Measurements from ENCODE around the gene RPGRIP1L.
"Not testable (repeated sequence)": the region's sequence is repeated elsewhere in the genome, so short reads cannot be mapped to it uniquely, and the experiment has no call there.

Gene RPGRIP1L

GRCh38 chr16:53711390-53711789 lies 7.7 kb upstream of the RPGRIP1L start:
- no peaks in the 10 kb centered on the region for H3K27me3 ChIP-seq (replicated peaks; ENCODE audit: control insufficient read depth, insufficient read depth, low read length)
- H3K36me3 ChIP-seq (ENCODE audit: control insufficient read depth, insufficient read depth, low read length, severe bottlenecking): no peaks in the 10 kb centered on the region
- DNase-seq (ENCODE audit: low read depth): no peak
- no peaks in the 10 kb centered on the region for H3K9me3 ChIP-seq (ENCODE audit: control insufficient read depth, low read length)
- H3K4me3 ChIP-seq (ENCODE audit: low read length): no peak overlapping the region
- no peak overlapping the region for H3K9ac ChIP-seq (ENCODE audit: low read length)
- peaks cover 59% of the 10 kb centered on the region for H3K4me1 ChIP-seq (ENCODE audit: control insufficient read depth, insufficient read depth, low read length)

GRCh38 chr16:53708490-53708889 lies 4.8 kb upstream of the RPGRIP1L start:
- no peak overlapping the region for H3K4me3 ChIP-seq (ENCODE audit: low read length)
- no peaks in the 10 kb centered on the region for H3K36me3 ChIP-seq (ENCODE audit: control insufficient read depth, insufficient read depth, low read length, severe bottlenecking)
- no peak overlapping the region for H3K9ac ChIP-seq (ENCODE audit: low read length)

GRCh38 chr16:53707671-53708070 lies 4.0 kb upstream of the RPGRIP1L start:
- Histone ChIP-seq H3K9ac (ENCODE audit: low read length) (no peak overlapping the region), H3K36me3 (ENCODE audit: control insufficient read depth, insufficient read depth, low read length, severe bottlenecking) (no peaks in the 10 kb centered on the region), H3K9me3 (ENCODE audit: control insufficient read depth, low read length) (no peaks in the 10 kb centered on the region), H3K4me3 (ENCODE audit: low read length) (no peak overlapping the region), H3K27me3 (replicated peaks; ENCODE audit: control insufficient read depth, insufficient read depth, low read length) (no peaks in the 10 kb centered on the region), H3K4me1 (ENCODE audit: control insufficient read depth, insufficient read depth, low read length) (peaks cover 36% of the 10 kb centered on the region)
- no peak for DNase-seq (ENCODE audit: low read depth)

More at GRCh38 chr16:53708490-53708889, 4.8 kb upstream of the RPGRIP1L start:
- Histone ChIP-seq H3K27me3 (replicated peaks; ENCODE audit: control insufficient read depth, insufficient read depth, low read length) (no peaks in the 10 kb centered on the region), H3K9me3 (ENCODE audit: control insufficient read depth, low read length) (no peaks in the 10 kb centered on the region), H3K4me1 (ENCODE audit: control insufficient read depth, insufficient read depth, low read length) (peaks cover 44% of the 10 kb centered on the region)
- DNase-seq (ENCODE audit: low read depth): no peak

GRCh38 chr16:53704445-53704813 lies 770 bp upstream of the RPGRIP1L start:
- no peak for DNase-seq (ENCODE audit: low read depth)
- H3K36me3 ChIP-seq (ENCODE audit: control insufficient read depth, insufficient read depth, low read length, severe bottlenecking): no peaks in the 10 kb centered on the region
- H3K9ac ChIP-seq (ENCODE audit: low read length): peak overlapping the region; percentile 93
- peak overlapping the region; percentile 89 for H3K4me3 ChIP-seq (ENCODE audit: low read length)
- no peaks in the 10 kb centered on the region for H3K27me3 ChIP-seq (replicated peaks; ENCODE audit: control insufficient read depth, insufficient read depth, low read length)
- H3K4me1 ChIP-seq (ENCODE audit: control insufficient read depth, insufficient read depth, low read length): peaks cover 22% of the 10 kb centered on the region
- H3K9me3 ChIP-seq (ENCODE audit: control insufficient read depth, low read length): no peaks in the 10 kb centered on the region

- H3K36me3 ChIP-seq (ENCODE audit: control insufficient read depth, insufficient read depth, low read length, severe bottlenecking); DNase-seq (ENCODE audit: low read depth); H3K9me3 ChIP-seq (ENCODE audit: control insufficient read depth, low read length); H3K27me3 ChIP-seq (replicated peaks; ENCODE audit: control insufficient read depth, insufficient read depth, low read length); H3K4me1 ChIP-seq (ENCODE audit: control insufficient read depth, insufficient read depth, low read length); H3K9ac ChIP-seq (ENCODE audit: low read length); H3K4me3 ChIP-seq (ENCODE audit: low read length): not testable (repeated sequence)
Observed at GRCh38 chr16:53698271-53698670, 5.4 kb downstream of the RPGRIP1L start.

GRCh38 chr16:53695070-53695469 lies 8.6 kb downstream of the RPGRIP1L start:
- peak; percentile 37 for DNase-seq (ENCODE audit: low read depth)
- Histone ChIP-seq H3K9me3 (ENCODE audit: control insufficient read depth, low read length) (no peaks in the 10 kb centered on the region), H3K9ac (ENCODE audit: low read length) (no peak overlapping the region), H3K4me3 (ENCODE audit: low read length) (no peak overlapping the region), H3K4me1 (ENCODE audit: control insufficient read depth, insufficient read depth, low read length) (peaks cover 7% of the 10 kb centered on the region), H3K36me3 (ENCODE audit: control insufficient read depth, insufficient read depth, low read length, severe bottlenecking) (peaks cover 14% of the 10 kb centered on the region), H3K27me3 (replicated peaks; ENCODE audit: control insufficient read depth, insufficient read depth, low read length) (no peaks in the 10 kb centered on the region)

GRCh38 chr16:53693320-53693719 lies 10.3 kb downstream of the RPGRIP1L start:
- H3K4me1 ChIP-seq (ENCODE audit: control insufficient read depth, insufficient read depth, low read length): peaks cover 13% of the 10 kb centered on the region
- no peaks in the 10 kb centered on the region for H3K9me3 ChIP-seq (ENCODE audit: control insufficient read depth, low read length)
- H3K9ac ChIP-seq (ENCODE audit: low read length): no peak overlapping the region
- no peaks in the 10 kb centered on the region for H3K27me3 ChIP-seq (replicated peaks; ENCODE audit: control insufficient read depth, insufficient read depth, low read length)
- H3K4me3 ChIP-seq (ENCODE audit: low read length): no peak overlapping the region
- H3K36me3 ChIP-seq (ENCODE audit: control insufficient read depth, insufficient read depth, low read length, severe bottlenecking): peaks cover 14% of the 10 kb centered on the region
- DNase-seq (ENCODE audit: low read depth): no peak

- H3K36me3 ChIP-seq (ENCODE audit: control insufficient read depth, insufficient read depth, low read length, severe bottlenecking): peaks cover 18% of the 10 kb centered on the region
- H3K4me1 ChIP-seq (ENCODE audit: control insufficient read depth, insufficient read depth, low read length): peaks cover 13% of the 10 kb centered on the region
- peak; percentile 35 for DNase-seq (ENCODE audit: low read depth)
- no peaks in the 10 kb centered on the region for H3K27me3 ChIP-seq (replicated peaks; ENCODE audit: control insufficient read depth, insufficient read depth, low read length)
- H3K9ac ChIP-seq (ENCODE audit: low read length): no peak overlapping the region
- no peak overlapping the region for H3K4me3 ChIP-seq (ENCODE audit: low read length)
- no peaks in the 10 kb centered on the region for H3K9me3 ChIP-seq (ENCODE audit: control insufficient read depth, low read length)
Observed at GRCh38 chr16:53692146-53692545, 11.5 kb downstream of the RPGRIP1L start.

GRCh38 chr16:53690771-53691170 lies 12.9 kb downstream of the RPGRIP1L start:
- no peak overlapping the region for H3K9ac ChIP-seq (ENCODE audit: low read length)
- H3K4me3 ChIP-seq (ENCODE audit: low read length): no peak overlapping the region
- H3K36me3 ChIP-seq (ENCODE audit: control insufficient read depth, insufficient read depth, low read length, severe bottlenecking): peaks cover 23% of the 10 kb centered on the region
- H3K27me3 ChIP-seq (replicated peaks; ENCODE audit: control insufficient read depth, insufficient read depth, low read length): no peaks in the 10 kb centered on the region
- no peak for DNase-seq (ENCODE audit: low read depth)
- H3K4me1 ChIP-seq (ENCODE audit: control insufficient read depth, insufficient read depth, low read length): peaks cover 13% of the 10 kb centered on the region
- no peaks in the 10 kb centered on the region for H3K9me3 ChIP-seq (ENCODE audit: control insufficient read depth, low read length)

- Histone ChIP-seq H3K36me3 (ENCODE audit: control insufficient read depth, insufficient read depth, low read length, severe bottlenecking) (peaks cover 33% of the 10 kb centered on the region), H3K4me1 (ENCODE audit: control insufficient read depth, insufficient read depth, low read length) (peaks cover 6% of the 10 kb centered on the region), H3K27me3 (replicated peaks; ENCODE audit: control insufficient read depth, insufficient read depth, low read length) (no peaks in the 10 kb centered on the region), H3K9ac (ENCODE audit: low read length) (no peak overlapping the region), H3K4me3 (ENCODE audit: low read length) (no peak overlapping the region), H3K9me3 (ENCODE audit: control insufficient read depth, low read length) (peaks cover 2% of the 10 kb centered on the region)
- no peak for DNase-seq (ENCODE audit: low read depth)
Observed at GRCh38 chr16:53689636-53690035, 14.0 kb downstream of the RPGRIP1L start.

- H3K9ac ChIP-seq (ENCODE audit: low read length): no peak overlapping the region
- no peak overlapping the region for H3K4me3 ChIP-seq (ENCODE audit: low read length)
- DNase-seq (ENCODE audit: low read depth): no peak
- peaks cover 30% of the 10 kb centered on the region for H3K36me3 ChIP-seq (ENCODE audit: control insufficient read depth, insufficient read depth, low read length, severe bottlenecking)
- peaks cover 6% of the 10 kb centered on the region for H3K4me1 ChIP-seq (ENCODE audit: control insufficient read depth, insufficient read depth, low read length)
- no peaks in the 10 kb centered on the region for H3K27me3 ChIP-seq (replicated peaks; ENCODE audit: control insufficient read depth, insufficient read depth, low read length)
- peaks cover 2% of the 10 kb centered on the region for H3K9me3 ChIP-seq (ENCODE audit: control insufficient read depth, low read length)
Observed at GRCh38 chr16:53686710-53687109, 16.9 kb downstream of the RPGRIP1L start.

- Histone ChIP-seq H3K4me1 (ENCODE audit: control insufficient read depth, insufficient read depth, low read length) (peaks cover 16% of the 10 kb centered on the region), H3K36me3 (ENCODE audit: control insufficient read depth, insufficient read depth, low read length, severe bottlenecking) (peaks cover 24% of the 10 kb centered on the region)
- H3K9ac ChIP-seq (ENCODE audit: low read length); H3K27me3 ChIP-seq (replicated peaks; ENCODE audit: control insufficient read depth, insufficient read depth, low read length); DNase-seq (ENCODE audit: low read depth); H3K9me3 ChIP-seq (ENCODE audit: control insufficient read depth, low read length); H3K4me3 ChIP-seq (ENCODE audit: low read length): not testable (repeated sequence)
Observed at GRCh38 chr16:53685334-53685733, 18.3 kb downstream of the RPGRIP1L start.
